HEK293 (cell line): Measurements from ENCODE around the gene PRPS1L1.
A peak's percentile ranks its signal among the peaks of the same experiment; 100 is the strongest.

Experiments used
- CTCF ChIA-PET: fragments of 350-600 bp; formaldehyde crosslinking; extraction: SDS; loops from one replicate; lab custom pipeline; 2021; ENCODE audit warnings: antibody characterized with exemption; lab: Yijun Ruan, JAX
- POLR2A ChIA-PET: fragments of 300-600 bp; formaldehyde crosslinking; extraction: SDS; loops from one replicate; lab custom pipeline; 2020; ENCODE audit warnings: antibody characterized with exemption, inconsistent platforms; lab: Yijun Ruan, JAX
- H3K27ac ChIP-seq: fragments of 200-500 bp; sonication (Bioruptor generic); 2 replicates; pipeline ENCODE4 v1.5.1; 2014; ENCODE audit warnings: low read depth, low read length, control low read depth, inconsistent platforms; ENCODE audit errors: extremely low read depth
- H3K36me3 ChIP-seq, 2 experiments: fragments of 200-500 bp in 1 of 2; sonication (Bioruptor generic) in 1 of 2; 1 replicate in 1 of 2; 2 replicates in 1 of 2; pipeline ENCODE4 v1.5.1; 2014 to 2017; ENCODE audit warnings: inconsistent platforms in 2 of 2, low read length in 2 of 2; ENCODE audit not compliant: control insufficient read depth in 2 of 2, insufficient read depth in 1 of 2
- H3K4me1 ChIP-seq: fragments of 200-500 bp; sonication (Bioruptor generic); 2 replicates; pipeline ENCODE4 v1.5.1; 2014; ENCODE audit warnings: mild to moderate bottlenecking, low read length, inconsistent platforms; ENCODE audit not compliant: control insufficient read depth, insufficient read depth
- H3K4me3 ChIP-seq: 2 replicates; pipeline ENCODE4 v1.5.1; 2011; ENCODE audit warnings: low read depth, mild to moderate bottlenecking, control low read depth, low read length, moderate library complexity
- H3K9me3 ChIP-seq: fragments of 200-500 bp; sonication (Bioruptor generic); 2 replicates; pipeline ENCODE4 v1.5.1; 2014; ENCODE audit warnings: low read depth, low read length, inconsistent platforms; ENCODE audit not compliant: control insufficient read depth, insufficient read depth
- PATZ1 ChIP-seq: fragments of 450-650 bp; formaldehyde crosslinking; IDR thresholded peaks from 2 replicates; pipeline ENCODE4 v1.5.1; 2016; ENCODE audit warnings: missing biosample characterization, missing genetic modification characterization
- PRDM1 ChIP-seq: fragments of 450-650 bp; formaldehyde crosslinking; IDR thresholded peaks from 2 replicates; pipeline ENCODE4; 2016; ENCODE audit warnings: missing biosample characterization, missing genetic modification characterization
- REST ChIP-seq: fragments of 450-650 bp; formaldehyde crosslinking; IDR thresholded peaks from 2 replicates; pipeline ENCODE4 v1.5.1; 2016; ENCODE audit warnings: missing biosample characterization, missing genetic modification characterization
- SCRT1 ChIP-seq: fragments of 450-650 bp; formaldehyde crosslinking; IDR thresholded peaks from 2 replicates; pipeline ENCODE4 v1.5.1; 2016; ENCODE audit warnings: missing biosample characterization, missing genetic modification characterization, borderline replicate concordance
- ZBTB26 ChIP-seq: fragments of 450-650 bp; formaldehyde crosslinking; optimal IDR thresholded peaks from 2 replicates; pipeline ENCODE3; 2016; ENCODE audit warnings: missing biosample characterization, mild to moderate bottlenecking, missing genetic modification characterization
- ZBTB49 ChIP-seq: fragments of 450-650 bp; formaldehyde crosslinking; IDR thresholded peaks from 2 replicates; pipeline ENCODE4 v1.5.1; 2016; ENCODE audit warnings: missing biosample characterization, missing genetic modification characterization, low read depth
- ZFP41 ChIP-seq: fragments of 450-650 bp; formaldehyde crosslinking; IDR thresholded peaks from 2 replicates; pipeline ENCODE4 v1.5.1; 2016; ENCODE audit warnings: missing biosample characterization, missing genetic modification characterization, borderline replicate concordance
- ZNF132 ChIP-seq: fragments of 450-650 bp; formaldehyde crosslinking; IDR thresholded peaks from 2 replicates; pipeline ENCODE4 v1.5.1; 2017; ENCODE audit warnings: missing biosample characterization, missing genetic modification characterization, borderline replicate concordance
- ZNF155 ChIP-seq: fragments of 450-650 bp; formaldehyde crosslinking; IDR thresholded peaks from 2 replicates; pipeline ENCODE4 v1.5.1; 2016; ENCODE audit warnings: missing biosample characterization, missing genetic modification characterization
- ZNF157 ChIP-seq: fragments of 450-650 bp; formaldehyde crosslinking; IDR thresholded peaks from 2 replicates; pipeline ENCODE4 v1.5.1; 2016; ENCODE audit warnings: missing biosample characterization, missing genetic modification characterization
- ZNF221 ChIP-seq: fragments of 450-650 bp; formaldehyde crosslinking; IDR thresholded peaks from 2 replicates; pipeline ENCODE4 v1.5.1; 2017; ENCODE audit warnings: missing biosample characterization, missing genetic modification characterization, borderline replicate concordance
- ZNF248 ChIP-seq: fragments of 450-650 bp; formaldehyde crosslinking; IDR thresholded peaks from 2 replicates; pipeline ENCODE4 v1.5.1; 2017; ENCODE audit warnings: missing biosample characterization, missing genetic modification characterization
- ZNF514 ChIP-seq: fragments of 450-650 bp; formaldehyde crosslinking; IDR thresholded peaks from 2 replicates; pipeline ENCODE4 v1.5.1; 2016; ENCODE audit warnings: missing biosample characterization, missing genetic modification characterization
- ZNF521 ChIP-seq: fragments of 450-650 bp; formaldehyde crosslinking; IDR thresholded peaks from 2 replicates; pipeline ENCODE4 v1.5.1; 2017; ENCODE audit warnings: missing biosample characterization, mild to moderate bottlenecking, missing genetic modification characterization
- ZNF560 ChIP-seq: fragments of 450-650 bp; formaldehyde crosslinking; IDR thresholded peaks from 2 replicates; pipeline ENCODE4 v1.5.1; 2017; ENCODE audit warnings: missing biosample characterization, missing genetic modification characterization, borderline replicate concordance
- ZNF664 ChIP-seq: fragments of 450-650 bp; formaldehyde crosslinking; IDR thresholded peaks from 2 replicates; pipeline ENCODE4 v1.5.1; 2016; ENCODE audit warnings: missing biosample characterization, missing genetic modification characterization
- TF ChIP-seq, protein P1 (sequence below): fragments of 450-650 bp; formaldehyde crosslinking; IDR thresholded peaks from 2 replicates; pipeline ENCODE4 v1.5.1; 2017; ENCODE audit warnings: missing biosample characterization, missing genetic modification characterization
- TF ChIP-seq, protein P2 (sequence below): fragments of 450-650 bp; formaldehyde crosslinking; IDR thresholded peaks from 2 replicates; pipeline ENCODE4 v1.5.1; 2016; ENCODE audit warnings: missing biosample characterization, missing genetic modification characterization, low read depth
- TF ChIP-seq, protein P3 (sequence below): fragments of 450-650 bp; formaldehyde crosslinking; IDR thresholded peaks from 2 replicates; pipeline ENCODE4 v1.5.1; 2016; ENCODE audit warnings: missing biosample characterization, missing genetic modification characterization

PRPS1L1 gene

GRCh38 chr7:17989546-17989945, 38.1 kb downstream of the PRPS1L1 start:
- Histone ChIP-seq H3K4me3 (no peak overlapping the region), H3K4me1 (no peaks in the 10 kb centered on the region), H3K27ac (no peak overlapping the region)
- POLR2A ChIA-PET: interaction anchor here (0.6 kb wide), 1 partner anchor 8 kb away, joined by 10 read pairs; no protein-coding TSS in a partner anchor
- TF ChIP-seq PRDM1 (tag by site-specific recombination) (peak; percentile 46; the same call in 1 of the 2 replicates), ZNF514 (tag by site-specific recombination) (no peak)
- TF ChIP-seq, all 188 proteins: peak for 1
- no peaks in the 10 kb centered on the region for H3K9me3 ChIP-seq
- H3K36me3 ChIP-seq: no peaks in the 10 kb centered on the region
- CTCF ChIA-PET: interaction anchor here (1.1 kb wide), 1 partner anchor 13 kb away, joined by 3 read pairs; no protein-coding TSS in a partner anchor

- ChIA-PET CTCF (interaction anchor here (1.1 kb wide), 1 partner anchor 14 kb away, joined by 3 read pairs; no protein-coding TSS in a partner anchor), POLR2A (no interaction called here)
- H3K9me3 ChIP-seq: no peaks in the 10 kb centered on the region
These were observed 38.8 kb downstream of the PRPS1L1 start for GRCh38 chr7:17988858-17989257.

More at GRCh38 chr7:17988858-17989257, 38.8 kb downstream of the PRPS1L1 start:
- Histone ChIP-seq H3K4me3 (no peak overlapping the region), H3K4me1 (no peaks in the 10 kb centered on the region), H3K36me3 (no peaks in the 10 kb centered on the region), H3K27ac (no peak overlapping the region)
- TF ChIP-seq REST (tag by site-specific recombination) (no peak), ZNF560 (tag by site-specific recombination) (no peak), ZNF248 (tag by site-specific recombination) (no peak), ZNF221 (tag by site-specific recombination) (no peak), ZNF157 (tag by site-specific recombination) (no peak), ZNF521 (tag by site-specific recombination) (no peak), ZFP41 (tag by site-specific recombination) (no peak), PATZ1 (no peak), ZNF664 (tag by site-specific recombination) (no peak), ZBTB26 (tag by site-specific recombination) (no peak), ZNF155 (no peak), ZBTB49 (tag by site-specific recombination) (no peak), SCRT1 (tag by site-specific recombination) (no peak), ZNF132 (tag by site-specific recombination) (no peak)
- TF ChIP-seq, protein P1, sequence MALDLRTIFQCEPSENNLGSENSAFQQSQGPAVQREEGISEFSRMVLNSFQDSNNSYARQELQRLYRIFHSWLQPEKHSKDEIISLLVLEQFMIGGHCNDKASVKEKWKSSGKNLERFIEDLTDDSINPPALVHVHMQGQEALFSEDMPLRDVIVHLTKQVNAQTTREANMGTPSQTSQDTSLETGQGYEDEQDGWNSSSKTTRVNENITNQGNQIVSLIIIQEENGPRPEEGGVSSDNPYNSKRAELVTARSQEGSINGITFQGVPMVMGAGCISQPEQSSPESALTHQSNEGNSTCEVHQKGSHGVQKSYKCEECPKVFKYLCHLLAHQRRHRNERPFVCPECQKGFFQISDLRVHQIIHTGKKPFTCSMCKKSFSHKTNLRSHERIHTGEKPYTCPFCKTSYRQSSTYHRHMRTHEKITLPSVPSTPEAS (tag by site-specific recombination): no peak
- TF ChIP-seq, protein P2, sequence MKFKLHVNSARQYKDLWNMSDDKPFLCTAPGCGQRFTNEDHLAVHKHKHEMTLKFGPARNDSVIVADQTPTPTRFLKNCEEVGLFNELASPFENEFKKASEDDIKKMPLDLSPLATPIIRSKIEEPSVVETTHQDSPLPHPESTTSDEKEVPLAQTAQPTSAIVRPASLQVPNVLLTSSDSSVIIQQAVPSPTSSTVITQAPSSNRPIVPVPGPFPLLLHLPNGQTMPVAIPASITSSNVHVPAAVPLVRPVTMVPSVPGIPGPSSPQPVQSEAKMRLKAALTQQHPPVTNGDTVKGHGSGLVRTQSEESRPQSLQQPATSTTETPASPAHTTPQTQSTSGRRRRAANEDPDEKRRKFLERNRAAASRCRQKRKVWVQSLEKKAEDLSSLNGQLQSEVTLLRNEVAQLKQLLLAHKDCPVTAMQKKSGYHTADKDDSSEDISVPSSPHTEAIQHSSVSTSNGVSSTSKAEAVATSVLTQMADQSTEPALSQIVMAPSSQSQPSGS (tag by site-specific recombination): no peak
- TF ChIP-seq, protein P3, sequence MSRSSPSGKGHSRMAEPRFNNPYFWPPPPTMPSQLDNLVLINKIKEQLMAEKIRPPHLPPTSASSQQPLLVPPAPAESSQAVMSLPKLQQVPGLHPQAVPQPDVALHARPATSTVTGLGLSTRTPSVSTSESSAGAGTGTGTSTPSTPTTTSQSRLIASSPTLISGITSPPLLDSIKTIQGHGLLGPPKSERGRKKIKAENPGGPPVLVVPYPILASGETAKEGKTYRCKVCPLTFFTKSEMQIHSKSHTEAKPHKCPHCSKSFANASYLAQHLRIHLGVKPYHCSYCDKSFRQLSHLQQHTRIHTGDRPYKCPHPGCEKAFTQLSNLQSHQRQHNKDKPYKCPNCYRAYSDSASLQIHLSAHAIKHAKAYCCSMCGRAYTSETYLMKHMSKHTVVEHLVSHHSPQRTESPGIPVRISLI: no peak
